Right cardiac atrium (tissue), 5 donors: ENCODE measurements around the gene SLC6A7. TPM values are rescaled to one million over a fixed set of nuclear protein-coding genes. Genes with fewer than 3 reads are reported as not detected.
A peak's percentile ranks its signal among the peaks of the same experiment; 100 is the strongest.
"Not testable (repeated sequence)": the region's sequence is repeated elsewhere in the genome, so short reads cannot be mapped to it uniquely, and the experiment has no call there.

Experiments
- ATAC-seq, 2 donors: fragments of 200-7000 bp; cut with Tn5 transposase; one replicate each; pipeline versions ENCODE4 v1.8.0 to v1.9.1; 2020; ENCODE audit warnings: moderate library complexity in 2 of 2, mild to moderate bottlenecking in 1 of 2
- DNase-seq, 3 donors: peaks; one replicate each; pipeline ENCODE4 v3.0.0-alpha.2; 2020
- H3K27ac ChIP-seq: one replicate; pipeline ENCODE4 v1.5.1; 2013; ENCODE audit warnings: mild to moderate bottlenecking, low read length, control low read depth, moderate library complexity
- H3K27me3 ChIP-seq: one replicate; pipeline ENCODE4 v1.6.1; 2013; ENCODE audit not compliant: control insufficient read depth, insufficient read depth
- H3K4me1 ChIP-seq: one replicate; pipeline ENCODE4 v1.6.1; 2013; ENCODE audit warnings: low read length; ENCODE audit not compliant: control insufficient read depth, insufficient read depth
- H3K4me3 ChIP-seq: one replicate; pipeline ENCODE4 v1.5.1; 2013; ENCODE audit warnings: low read length, control low read depth
- H3K9me3 ChIP-seq: one replicate; pipeline ENCODE4 v1.6.1; 2013; ENCODE audit warnings: low read length; ENCODE audit not compliant: control insufficient read depth
- WGBS: extraction: QIAGEN DNeasy Blood & Tissue Kit; methylation state at CpG from one replicate; pipeline ENCODE4 v1.1.7; 2013; 5-methylcytosine and 5-hydroxymethylcytosine counted together
- intact Hi-C, 4 donors: fragments of 100-400 bp; cut with DNase I; formaldehyde crosslinking; loops; one replicate each; pipeline versions ENCODE4 v1.11.0 to v1.14.0; 2022 to 2023
- polyA plus RNA-seq: library from polyadenylated mRNA; stranded (reverse); fragments of 200-250 nt; gene quantifications from one replicate; pipeline ENCODE4 v1.2.3, GENCODE V29; 2013
- total RNA-seq, 4 donors: library from RNA; stranded (reverse); fragmentation: NEBNext Ultra II Directional; extraction: Animal tissue kit (Norgen Biotek cat#: 25700); gene quantifications; one replicate each; pipeline ENCODE4 v1.2.1, GENCODE V29; 2021
- donor health status: healthy with polysubstance abuse.
- donor health status: DM: no; HTN: yes; CAD: no.
- donor health status: DM: no; HTN: no; CAD: no.
- donor health status: DM: no; HTN: yes; CAD: no; lungs with severe emphysema.
- donor health status: DM: yes; HTN: yes; CAD: no.

Gene SLC6A7
- total and polyA plus RNA-seq, 5 donors: not detected

DNA sequence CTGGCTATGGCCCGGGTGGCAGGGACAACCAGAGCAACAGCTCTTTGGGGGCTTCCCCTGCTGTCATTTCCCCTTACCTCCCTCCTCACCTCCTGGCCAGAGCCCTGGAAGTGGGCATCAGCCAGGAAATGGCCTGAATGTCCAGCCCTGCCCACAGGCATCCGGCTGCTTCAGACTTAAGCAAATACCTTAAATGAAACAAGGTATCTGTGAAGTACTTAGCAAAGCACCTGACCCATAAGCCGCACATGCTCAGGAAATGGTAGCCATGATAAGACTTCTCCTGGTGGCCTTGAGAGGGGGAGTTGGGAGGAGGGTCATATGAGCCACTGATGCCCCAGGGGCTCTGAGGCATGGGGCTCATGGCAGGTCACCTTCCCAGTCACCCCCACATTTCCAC, 55.9 kb downstream of the SLC6A7 start:
- intact Hi-C loops: no loop called here
- Histone ChIP-seq H3K27me3 (no peaks in the 10 kb centered on the region), H3K9me3 (no peaks in the 10 kb centered on the region), H3K4me1 (peaks cover 3% of the 10 kb centered on the region), H3K4me3 (no peak overlapping the region), H3K27ac (no peak overlapping the region)
- no peak for ATAC-seq
- DNase-seq: no peak
- WGBS: 46% methylated on average over 3 of the region's 3 CpGs

- WGBS: 84% methylated on average over 5 of the region's 5 CpGs
- intact Hi-C loops: no loop called here
- H3K27me3 ChIP-seq: no peaks in the 10 kb centered on the region
- H3K4me3 ChIP-seq: no peak overlapping the region
- ATAC-seq: no peak
- H3K9me3 ChIP-seq: no peaks in the 10 kb centered on the region
- H3K27ac ChIP-seq: no peak overlapping the region
- DNase-seq: no peak
- H3K4me1 ChIP-seq: peaks cover 3% of the 10 kb centered on the region
Observed at GRCh38 chr5:150246429-150246828, 56.6 kb downstream of the SLC6A7 start.

DNA sequence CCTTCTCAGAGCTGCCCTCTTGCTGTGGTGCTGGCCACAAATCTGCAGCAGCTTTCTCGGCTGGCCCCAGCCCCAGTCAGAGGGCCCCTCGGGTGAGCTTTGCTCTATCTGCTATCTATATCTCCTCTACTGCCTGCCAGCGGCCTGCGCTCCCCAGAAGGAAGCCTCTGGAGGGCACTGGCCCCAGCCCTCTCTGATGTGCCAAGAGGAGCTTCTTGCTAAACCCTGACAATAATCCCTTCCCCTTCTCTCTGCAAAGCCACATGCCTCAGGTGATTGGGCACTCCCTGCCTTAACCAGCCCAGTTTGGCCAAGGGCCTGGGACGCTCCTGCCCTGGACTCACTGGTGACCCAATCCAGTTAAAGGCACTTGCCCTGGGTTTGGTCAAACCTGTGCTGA, 57.0 kb downstream of the SLC6A7 start:
- intact Hi-C loops: no loop called here
- WGBS: 47% methylated on average over 5 of the region's 5 CpGs
- ATAC-seq (no peak), DNase-seq (no peak)
- Histone ChIP-seq H3K4me3 (no peak overlapping the region), H3K4me1 (peaks cover 3% of the 10 kb centered on the region), H3K9me3 (no peaks in the 10 kb centered on the region), H3K27me3 (no peaks in the 10 kb centered on the region), H3K27ac (no peak overlapping the region)

DNA sequence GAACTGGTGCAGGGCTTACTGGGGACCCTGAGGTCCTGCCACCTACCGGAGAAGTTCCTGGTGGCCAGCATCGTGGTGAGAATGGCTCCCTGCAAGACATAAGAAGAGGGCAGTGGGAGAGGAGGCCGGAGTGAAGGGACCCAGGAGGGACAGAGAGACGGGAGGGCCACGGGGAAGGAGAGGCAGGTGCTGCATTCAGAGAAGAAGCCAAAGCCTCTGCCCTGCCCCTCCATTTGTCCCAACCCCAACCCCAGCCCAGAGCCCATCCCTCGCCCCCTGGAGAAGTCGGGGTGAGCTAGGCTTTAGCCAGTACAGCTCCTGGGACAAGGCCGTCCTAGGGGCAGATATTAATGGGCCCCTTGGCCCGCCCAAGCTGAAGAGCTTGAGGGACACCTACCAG, 57.9 kb downstream of the SLC6A7 start:
- intact Hi-C loops: no loop called here
- DNase-seq (no peak), ATAC-seq (no peak)
- Histone ChIP-seq H3K4me1 (peaks cover 3% of the 10 kb centered on the region), H3K27me3 (no peaks in the 10 kb centered on the region), H3K4me3 (no peak overlapping the region), H3K9me3 (no peaks in the 10 kb centered on the region), H3K27ac (no peak overlapping the region)
- WGBS: 93% methylated on average over 9 of the region's 9 CpGs

DNA sequence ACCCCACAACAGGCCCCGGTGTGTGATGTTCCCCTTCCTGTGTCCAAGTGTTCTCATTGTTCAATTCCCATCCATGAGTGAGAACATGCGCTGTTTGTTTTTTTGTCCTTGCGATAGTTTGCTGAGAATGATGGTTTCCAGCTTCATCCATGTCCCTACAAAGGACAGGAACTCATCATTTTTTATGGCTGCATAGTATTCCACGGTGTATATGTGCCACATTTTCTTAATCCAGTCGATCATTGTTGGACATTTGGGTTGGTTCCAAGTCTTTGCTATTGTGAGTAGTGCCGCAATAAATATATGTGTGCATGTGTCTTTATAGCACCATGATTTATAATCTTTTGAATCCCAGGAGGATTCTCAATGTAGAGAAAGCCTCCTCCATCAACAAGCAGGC, 58.6 kb downstream of the SLC6A7 start:
- intact Hi-C loops, ATAC-seq: not testable (repeated sequence)
- WGBS: 88% methylated on average over 6 of the region's 6 CpGs

DNA sequence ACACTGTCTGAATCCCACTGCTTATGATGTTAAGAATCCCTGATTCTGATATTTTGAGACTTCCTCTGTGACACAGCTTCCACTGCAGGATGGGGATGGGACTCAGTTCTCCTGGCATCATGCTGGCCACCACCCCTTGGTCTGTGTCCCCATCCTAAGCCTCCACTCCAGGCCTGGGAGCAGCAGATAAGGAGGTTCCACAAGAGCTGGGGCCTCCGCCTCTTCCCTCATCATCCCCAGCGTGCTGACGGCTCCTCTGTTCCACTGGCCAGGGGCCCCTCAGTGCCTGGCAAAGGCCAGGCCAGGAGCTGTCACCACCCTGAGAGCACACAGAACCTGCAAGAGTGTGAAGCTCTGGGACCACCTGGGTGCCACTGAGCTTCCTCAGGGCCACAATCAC, 59.1 kb downstream of the SLC6A7 start:
- H3K4me1 ChIP-seq: peaks cover 3% of the 10 kb centered on the region
- no peak for DNase-seq
- H3K4me3 ChIP-seq: no peak overlapping the region
- H3K27ac ChIP-seq: no peak overlapping the region
- 84% methylated on average over 3 of the region's 3 CpGs for WGBS
- intact Hi-C loops: no loop called here
- ATAC-seq: no peak
- no peaks in the 10 kb centered on the region for H3K27me3 ChIP-seq
- no peaks in the 10 kb centered on the region for H3K9me3 ChIP-seq

More for the DNA sequence above, 58.6 kb downstream of the SLC6A7 start:
- not testable (repeated sequence) for DNase-seq, H3K27me3 ChIP-seq, H3K27ac ChIP-seq, H3K4me3 ChIP-seq, H3K9me3 ChIP-seq, H3K4me1 ChIP-seq

GRCh38 chr5:150249744-150250143, 59.9 kb downstream of the SLC6A7 start:
- H3K4me1 ChIP-seq: peaks cover 3% of the 10 kb centered on the region
- H3K27ac ChIP-seq: no peak overlapping the region
- H3K9me3 ChIP-seq: no peaks in the 10 kb centered on the region
- intact Hi-C loops: no loop called here
- DNase-seq (peak in 1 of 3 donors; percentile 21), ATAC-seq (no peak)
- H3K4me3 ChIP-seq: no peak overlapping the region
- H3K27me3 ChIP-seq: no peaks in the 10 kb centered on the region
- WGBS: 90% methylated on average over 5 of the region's 5 CpGs

- no peaks in the 10 kb centered on the region for H3K4me1 ChIP-seq
Observed at GRCh38 chr5:150251504-150251903, 61.6 kb downstream of the SLC6A7 start.

DNA sequence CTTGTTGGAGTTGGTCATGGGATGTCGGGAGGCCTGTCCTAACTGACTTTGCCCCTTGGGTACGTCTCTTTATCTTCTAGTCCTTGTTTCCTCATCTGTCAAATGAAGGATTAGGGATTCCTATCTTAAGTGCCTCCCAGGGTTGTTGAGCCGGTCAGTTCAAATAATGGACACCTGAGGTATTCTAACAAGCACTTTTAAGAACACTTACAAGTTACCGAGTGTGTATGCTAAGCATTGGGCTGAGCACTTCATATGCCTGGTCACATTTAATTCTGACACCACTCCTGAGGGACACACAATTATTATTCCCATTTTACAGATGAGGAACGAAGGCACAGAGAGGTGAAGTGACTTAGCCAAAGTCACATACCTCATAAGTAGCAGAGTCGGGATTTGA, 62.6 kb downstream of the SLC6A7 start:
- intact Hi-C loops: no loop called here
- ATAC-seq (no peak), DNase-seq (no peak)
- no peaks in the 10 kb centered on the region for H3K27me3 ChIP-seq
- no peaks in the 10 kb centered on the region for H3K4me1 ChIP-seq
- H3K27ac ChIP-seq: no peak overlapping the region
- WGBS: 88% methylated on average over 6 of the region's 6 CpGs
- H3K9me3 ChIP-seq: no peaks in the 10 kb centered on the region
- H3K4me3 ChIP-seq: no peak overlapping the region

More at GRCh38 chr5:150251504-150251903, 61.6 kb downstream of the SLC6A7 start:
- no peaks in the 10 kb centered on the region for H3K27me3 ChIP-seq
- ATAC-seq: no peak
- H3K9me3 ChIP-seq: no peaks in the 10 kb centered on the region
- no peak for DNase-seq
- H3K27ac ChIP-seq: no peak overlapping the region
- intact Hi-C loops: no loop called here
- no peak overlapping the region for H3K4me3 ChIP-seq
- WGBS: 91% methylated on average over 7 of the region's 7 CpGs

DNA sequence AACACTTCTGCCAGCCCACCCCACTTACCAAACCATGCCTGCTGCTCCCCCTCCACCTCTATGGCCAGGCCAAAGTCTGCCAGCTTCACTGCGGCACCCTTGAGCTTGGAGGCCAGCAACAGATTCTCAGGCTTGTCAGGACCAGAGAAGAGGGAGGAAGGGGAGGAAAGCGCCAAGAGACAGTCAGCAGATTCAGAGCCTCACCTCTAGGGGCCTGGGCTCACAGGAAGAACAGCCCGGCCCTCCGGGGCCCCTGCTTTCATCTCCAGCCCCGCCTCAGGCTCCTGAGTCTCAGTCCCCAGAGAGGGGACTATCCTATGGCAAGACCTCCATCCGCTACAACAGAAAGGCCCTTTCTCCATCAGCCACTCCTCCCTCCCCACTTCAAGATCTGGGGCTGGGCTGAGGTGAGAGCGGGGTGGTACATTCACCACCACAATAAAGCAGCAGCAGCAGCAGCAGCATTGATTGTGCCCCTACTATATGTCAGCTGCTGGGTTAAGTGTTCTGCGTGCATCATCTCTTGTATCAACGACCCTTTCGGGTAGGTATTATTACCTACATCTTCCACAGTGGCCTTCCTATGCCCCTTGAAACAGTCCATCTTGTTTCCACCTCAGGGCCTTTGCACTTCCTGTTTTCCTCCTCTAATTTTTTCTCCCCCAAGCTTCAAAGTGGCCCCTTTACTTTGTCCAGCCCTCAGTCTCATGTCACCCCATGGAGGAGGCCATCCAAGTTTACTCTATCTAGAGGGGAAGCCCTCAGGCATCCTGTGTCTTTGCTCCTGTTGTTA, 63.8 kb downstream of the SLC6A7 start:
- Histone ChIP-seq H3K9me3 (no peaks in the 10 kb centered on the region), H3K27me3 (no peaks in the 10 kb centered on the region), H3K4me3 (no peak overlapping the region), H3K4me1 (no peaks in the 10 kb centered on the region), H3K27ac (no peak overlapping the region)
- intact Hi-C loops: no loop called here
- ATAC-seq (no peak), DNase-seq (peak in 2 of 3 donors; percentile 28 to 46)
- 90% methylated on average over 10 of the region's 10 CpGs for WGBS

DNA sequence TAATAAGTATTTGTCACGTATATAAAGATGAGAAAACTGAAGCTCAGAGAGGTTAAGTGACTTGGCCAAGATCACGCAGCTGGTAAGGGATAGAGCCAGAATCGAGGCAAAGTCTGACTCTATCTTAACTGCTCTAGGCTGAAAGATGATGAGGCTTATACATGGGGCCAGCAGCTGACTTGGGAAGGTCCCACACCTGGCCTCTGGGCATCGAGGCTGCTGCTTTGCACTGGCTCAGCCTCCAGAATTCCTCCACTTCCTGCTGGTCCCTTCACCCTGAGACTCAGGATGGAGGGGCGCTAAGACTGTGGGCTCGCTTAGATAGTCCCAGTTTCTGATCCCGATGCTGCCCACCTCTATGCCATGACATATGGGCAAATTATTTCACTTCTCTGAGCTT, 64.5 kb downstream of the SLC6A7 start:
- Histone ChIP-seq H3K4me1 (no peaks in the 10 kb centered on the region), H3K9me3 (no peaks in the 10 kb centered on the region), H3K4me3 (no peak overlapping the region), H3K27ac (no peak overlapping the region), H3K27me3 (no peaks in the 10 kb centered on the region)
- DNase-seq: peak in 1 of 3 donors; percentile 23
- 69% methylated on average over 7 of the region's 7 CpGs for WGBS
- ATAC-seq: no peak
- intact Hi-C loops: no loop called here

- H3K9me3 ChIP-seq: no peaks in the 10 kb centered on the region
- intact Hi-C loops: no loop called here
- DNase-seq (no peak), ATAC-seq (no peak)
- H3K27me3 ChIP-seq: no peaks in the 10 kb centered on the region
- no peak overlapping the region for H3K27ac ChIP-seq
- 80% methylated on average over 4 of the region's 4 CpGs for WGBS
- H3K4me1 ChIP-seq: no peaks in the 10 kb centered on the region
- H3K4me3 ChIP-seq: no peak overlapping the region
Observed at GRCh38 chr5:150254774-150255173, 64.9 kb downstream of the SLC6A7 start.
